ENCODE measurements around the gene PI16. TPM values are rescaled to one million over a fixed set of nuclear protein-coding genes. Genes with fewer than 3 reads are reported as not detected.

PI16 gene
- total and polyA plus RNA-seq, 4 donors = 0.12 to 0.25 (median 0.24) TPM; not detected in 1

- H3K4me3 ChIP-seq (ENCODE audit: low read depth in 1 of 3, low read length in 3 of 3) = no peak overlapping the region
- no peak overlapping the region for H3K9ac ChIP-seq (ENCODE audit: low read depth in 1 of 2, low read length in 2 of 2)
- no peak overlapping the region for H3K27ac ChIP-seq (ENCODE audit: low read depth in 1 of 2, low read length in 2 of 2)
- no peaks in the 10 kb centered on the region for H3K27me3 ChIP-seq (ENCODE audit: control insufficient read depth in 4 of 4, insufficient read depth in 4 of 4, low read length in 3 of 4)
- peaks cover 35 to 79% (median 65%) of the 10 kb centered on the region in 4 donors for H3K36me3 ChIP-seq (ENCODE audit: control insufficient read depth in 4 of 4, insufficient read depth in 3 of 4, low read depth in 1 of 4, low read length in 3 of 4)
- no peak for DNase-seq (ENCODE audit: low spot score)
- TF ChIP-seq YY1 (IDR thresholded peaks at IDR 0.05) (no peak), EGR1 (IDR thresholded peaks at IDR 0.05; ENCODE audit: low read depth in 2 of 2) (no peak), RAD21 (IDR thresholded peaks at IDR 0.05) (no peak), FOXA2 (IDR thresholded peaks at IDR 0.05) (no peak), FOXA1 (IDR thresholded peaks at IDR 0.05) (no peak), RXRA (IDR thresholded peaks at IDR 0.05) (no peak)
- 94% methylated on average over 17 of the region's 17 CpGs for WGBS
- H3K9me3 ChIP-seq (ENCODE audit: control insufficient read depth in 4 of 4, low read length in 3 of 4) = no peaks in the 10 kb centered on the region
- H3K4me1 ChIP-seq (ENCODE audit: control insufficient read depth in 4 of 4, insufficient read depth in 4 of 4, low read length in 3 of 4) = no peaks in the 10 kb centered on the region
Measured at GRCh38 chr6:36969988-36970891, 15.7 kb downstream of the PI16 start.

GRCh38 chr6:36970892-36971842, 16.6 kb downstream of the PI16 start:
- no peak for DNase-seq (ENCODE audit: low spot score)
- no peak for TF ChIP-seq REST (IDR thresholded peaks at IDR 0.05)
- TF ChIP-seq NR2F2 (IDR thresholded peaks at IDR 0.05) = no peak
- TF ChIP-seq, protein P1, sequence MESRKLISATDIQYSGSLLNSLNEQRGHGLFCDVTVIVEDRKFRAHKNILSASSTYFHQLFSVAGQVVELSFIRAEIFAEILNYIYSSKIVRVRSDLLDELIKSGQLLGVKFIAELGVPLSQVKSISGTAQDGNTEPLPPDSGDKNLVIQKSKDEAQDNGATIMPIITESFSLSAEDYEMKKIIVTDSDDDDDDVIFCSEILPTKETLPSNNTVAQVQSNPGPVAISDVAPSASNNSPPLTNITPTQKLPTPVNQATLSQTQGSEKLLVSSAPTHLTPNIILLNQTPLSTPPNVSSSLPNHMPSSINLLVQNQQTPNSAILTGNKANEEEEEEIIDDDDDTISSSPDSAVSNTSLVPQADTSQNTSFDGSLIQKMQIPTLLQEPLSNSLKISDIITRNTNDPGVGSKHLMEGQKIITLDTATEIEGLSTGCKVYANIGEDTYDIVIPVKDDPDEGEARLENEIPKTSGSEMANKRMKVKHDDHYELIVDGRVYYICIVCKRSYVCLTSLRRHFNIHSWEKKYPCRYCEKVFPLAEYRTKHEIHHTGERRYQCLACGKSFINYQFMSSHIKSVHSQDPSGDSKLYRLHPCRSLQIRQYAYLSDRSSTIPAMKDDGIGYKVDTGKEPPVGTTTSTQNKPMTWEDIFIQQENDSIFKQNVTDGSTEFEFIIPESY (IDR thresholded peaks at IDR 0.05) = no peak
- TF ChIP-seq EGR1 (IDR thresholded peaks at IDR 0.05; ENCODE audit: low read depth in 2 of 2) = no peak
- TF ChIP-seq MAX (IDR thresholded peaks at IDR 0.05) = no peak
- TF ChIP-seq TAF1 (conservative IDR thresholded peaks at IDR 0.05) = no peak
- TF ChIP-seq SP1 (IDR thresholded peaks at IDR 0.05) = no peak
- peaks cover 39 to 88% (median 72%) of the 10 kb centered on the region in 4 donors for H3K36me3 ChIP-seq (ENCODE audit: control insufficient read depth in 4 of 4, insufficient read depth in 3 of 4, low read depth in 1 of 4, low read length in 3 of 4)
- no peaks in the 10 kb centered on the region for H3K4me1 ChIP-seq (ENCODE audit: control insufficient read depth in 4 of 4, insufficient read depth in 4 of 4, low read length in 3 of 4)
- WGBS = 91% methylated on average over 17 of the region's 17 CpGs
- no peaks in the 10 kb centered on the region for H3K27me3 ChIP-seq (ENCODE audit: control insufficient read depth in 4 of 4, insufficient read depth in 4 of 4, low read length in 3 of 4)
- no peaks in the 10 kb centered on the region for H3K9me3 ChIP-seq (ENCODE audit: control insufficient read depth in 4 of 4, low read length in 3 of 4)
- no peak overlapping the region for H3K4me3 ChIP-seq (ENCODE audit: low read depth in 1 of 3, low read length in 3 of 3)
- H3K27ac ChIP-seq (ENCODE audit: low read depth in 1 of 2, low read length in 2 of 2) = no peak overlapping the region
- no peak overlapping the region for H3K9ac ChIP-seq (ENCODE audit: low read depth in 1 of 2, low read length in 2 of 2)
